GM12878 (cell line): ENCODE results near the gene PLEK2. TPM values are rescaled to one million over a fixed set of nuclear protein-coding genes. Genes with fewer than 3 reads are reported as not detected.
A peak's percentile ranks its signal among the peaks of the same experiment; 100 is the strongest.

ENCODE experiments used
- ATF7 ChIP-seq: fragments of 450-650 bp; IDR thresholded peaks from 2 replicates; pipeline ENCODE4 v1.6.1; 2016; ENCODE audit warnings: low read depth, mild to moderate bottlenecking
- BHLHE40 ChIP-seq, 2 experiments: fragments of 450-650 bp in 1 of 2; IDR thresholded peaks; 2 replicates each; pipeline ENCODE4 v1.6.1; 2011 to 2017; ENCODE audit warnings: low read depth in 2 of 2, borderline replicate concordance in 1 of 2, improper control_type of control experiment in 1 of 2, low read length in 1 of 2, mild to moderate bottlenecking in 1 of 2
- CBFB ChIP-seq: IDR thresholded peaks from 2 replicates; pipeline ENCODE4 v1.6.1; 2016; ENCODE audit warnings: antibody characterized with exemption, low read depth
- CHD1 ChIP-seq: IDR thresholded peaks from 2 replicates; pipeline ENCODE4 v1.6.1; 2012; ENCODE audit warnings: low read depth, low read length, improper control_type of control experiment
- HCFC1 ChIP-seq: fragments of 150-350 bp; IDR thresholded peaks from 2 replicates; pipeline ENCODE4 v1.6.1; 2014; ENCODE audit warnings: low read length
- HDAC6 ChIP-seq: fragments of 200-600 bp; sonication (generic); IDR thresholded peaks from one replicate; pipeline ENCODE4 v1.8.0; 2017; ENCODE audit warnings: antibody characterized with exemption; ENCODE audit not compliant: unreplicated experiment
- IKZF2 ChIP-seq, 2 experiments: fragments of 450-650 bp; IDR thresholded peaks; 2 replicates each; pipeline ENCODE4 v1.6.1; 2017; ENCODE audit warnings: mild to moderate bottlenecking in 2 of 2, moderate library complexity in 2 of 2
- KAT2A ChIP-seq: conservative IDR thresholded peaks from 2 replicates; pipeline ENCODE4 v1.6.1; 2011; ENCODE audit warnings: low read depth, low read length; ENCODE audit not compliant: control insufficient read depth
- KDM1A ChIP-seq: fragments of 200-600 bp; sonication (generic); IDR thresholded peaks from 2 replicates; pipeline ENCODE4 v1.6.1; 2016; ENCODE audit warnings: borderline replicate concordance
- KLF5 ChIP-seq: fragments of 450-650 bp; IDR thresholded peaks from 2 replicates; pipeline ENCODE4 v1.6.1; 2014; ENCODE audit warnings: mild to moderate bottlenecking; ENCODE audit not compliant: partially characterized antibody
- MEF2B ChIP-seq: fragments of 450-650 bp; IDR thresholded peaks from 2 replicates; pipeline ENCODE4 v1.6.1; 2018; ENCODE audit warnings: mild to moderate bottlenecking, moderate library complexity; ENCODE audit not compliant: partially characterized antibody, poor library complexity, severe bottlenecking
- MXI1 ChIP-seq: fragments of 150-350 bp; IDR thresholded peaks from 2 replicates; pipeline ENCODE4 v1.6.1; 2011; ENCODE audit warnings: low read depth, mild to moderate bottlenecking, inconsistent platforms, low read length, improper control_type of control experiment
- NR2F1 ChIP-seq: fragments of 450-650 bp; conservative IDR thresholded peaks from 2 replicates; pipeline ENCODE4 v1.6.1; 2017; ENCODE audit warnings: mild to moderate bottlenecking
- RAD51 ChIP-seq: fragments of 450-650 bp; IDR thresholded peaks from 2 replicates; pipeline ENCODE4 v1.6.1; 2016; ENCODE audit warnings: moderate library complexity, mild to moderate bottlenecking, inconsistent platforms
- RBBP5 ChIP-seq: fragments of 200-600 bp; sonication (generic); conservative IDR thresholded peaks from 2 replicates; pipeline ENCODE4 v1.6.1; 2016
- SMAD1 ChIP-seq: fragments of 450-650 bp; IDR thresholded peaks from 2 replicates; pipeline ENCODE4 v1.6.1; 2018; ENCODE audit warnings: mild to moderate bottlenecking, low read depth; ENCODE audit not compliant: partially characterized antibody
- SMARCA5 ChIP-seq: fragments of 450-650 bp; IDR thresholded peaks from 2 replicates; pipeline ENCODE4 v1.6.1; 2017; ENCODE audit warnings: mild to moderate bottlenecking
- SPI1 ChIP-seq: IDR thresholded peaks from 2 replicates; pipeline ENCODE4 v1.6.1; 2011; ENCODE audit warnings: low read depth, mild to moderate bottlenecking, low read length, moderate library complexity, borderline replicate concordance; ENCODE audit not compliant: insufficient read depth
- SUZ12 ChIP-seq: fragments of 200-600 bp; sonication (generic); IDR thresholded peaks from one replicate; pipeline ENCODE4 v1.6.1; 2018; ENCODE audit warnings: antibody characterized with exemption, mild to moderate bottlenecking; ENCODE audit not compliant: unreplicated experiment
- TAF1 ChIP-seq: IDR thresholded peaks from 2 replicates; pipeline ENCODE4 v1.6.1; 2011; ENCODE audit warnings: mild to moderate bottlenecking, low read depth, low read length, borderline replicate concordance
- TARDBP ChIP-seq: IDR thresholded peaks from 2 replicates; pipeline ENCODE4 v1.6.1; 2016; ENCODE audit warnings: borderline replicate concordance
- polyA plus RNA-seq, 11 experiments: library from polyadenylated mRNA; depleted of rRNA in 4 of 11; unstranded in 6 of 11; stranded (reverse) in 5 of 11; fragments of >200 nt; fragmentation: Nextera tagmentation in 4 of 11; fragmentation: Illumina TruSeq in 1 of 11; extraction: Ambion mirVana in 4 of 11; extraction: Trizol in 1 of 11; gene quantifications; 1 replicate in 1 of 11; 2 replicates in 10 of 11; pipeline versions ENCODE4 v1.2.1 to v1.2.3, GENCODE V29; 2011 to 2016; ENCODE audit warnings: inconsistent platforms in 2 of 11, missing spikeins in 2 of 11, low read depth in 1 of 11
- total RNA-seq, 4 experiments: library from RNA; depleted of rRNA in 3 of 4; stranded (reverse); fragments of >200 nt in 3 of 4; fragmentation: Illumina TruSeq in 1 of 4; extraction: Trizol in 1 of 4; gene quantifications; 2 replicates each; pipeline versions ENCODE4 v1.2.1 to v1.2.3, GENCODE V29; 2013 to 2021
- TF ChIP-seq, protein P1 (sequence below): IDR thresholded peaks from 2 replicates; pipeline ENCODE4 v1.6.1; 2011; ENCODE audit warnings: low read depth, mild to moderate bottlenecking, low read length, moderate library complexity, borderline replicate concordance; ENCODE audit errors: extremely low read depth
- TF ChIP-seq, protein P2 (sequence below): fragments of 450-650 bp; IDR thresholded peaks from 2 replicates; pipeline ENCODE4 v1.6.1; 2017; ENCODE audit warnings: mild to moderate bottlenecking, low read depth, inconsistent platforms; ENCODE audit not compliant: poor library complexity, severe bottlenecking
- TF ChIP-seq, protein P3 (sequence below): fragments of 450-650 bp; formaldehyde crosslinking; IDR thresholded peaks from 2 replicates; pipeline ENCODE4 v1.5.0; 2022; ENCODE audit warnings: mild to moderate bottlenecking, missing genetic modification characterization
- TF ChIP-seq, protein P4 (sequence below): fragments of 450-650 bp; IDR thresholded peaks from 2 replicates; pipeline ENCODE4 v1.6.1; 2014; ENCODE audit warnings: mild to moderate bottlenecking

PLEK2 gene
- total and polyA plus RNA-seq, 10 of the 15 experiments (the other 5 are each of a cell fraction or from before 2014, with no cell fraction given) = 0.08 to 0.20 TPM; not detected in 8

DNA sequence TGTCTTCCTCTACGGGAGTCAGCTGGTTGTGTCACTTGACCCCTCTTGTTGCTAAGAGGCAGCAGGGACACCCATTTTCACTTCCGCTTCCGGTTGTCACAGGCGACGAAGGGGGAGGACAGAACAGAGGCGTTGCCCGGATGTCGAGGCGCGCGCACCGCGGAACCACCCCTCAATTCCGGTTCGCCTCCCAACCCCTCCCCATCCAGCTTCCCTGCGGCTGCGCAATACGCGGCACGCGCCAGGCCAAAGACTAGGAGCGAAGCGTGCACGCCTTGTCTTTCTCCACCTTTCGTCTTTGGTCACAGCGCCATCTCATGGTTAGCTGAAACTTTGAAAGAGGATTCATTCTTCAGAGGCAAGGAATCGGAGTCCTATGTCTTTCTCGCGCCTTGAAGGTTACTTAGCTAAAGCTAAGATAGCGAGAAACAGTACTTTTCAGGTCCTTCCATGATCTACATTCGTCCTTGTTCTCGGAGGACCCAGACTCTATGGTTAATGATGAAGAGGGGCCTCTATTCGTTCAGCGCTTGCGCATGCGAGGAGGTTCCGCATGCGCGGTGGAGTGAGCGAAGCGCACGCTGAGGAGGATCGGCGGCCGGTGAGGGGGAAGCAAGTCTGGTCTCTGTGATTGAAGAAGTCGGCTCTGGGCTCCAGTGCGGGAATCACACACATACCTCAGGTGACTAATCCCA, 52.0 kb downstream of the PLEK2 start, which contains the start of the genes ATP6V1D and EIF2S1 (continued):
- TF ChIP-seq, protein P1, sequence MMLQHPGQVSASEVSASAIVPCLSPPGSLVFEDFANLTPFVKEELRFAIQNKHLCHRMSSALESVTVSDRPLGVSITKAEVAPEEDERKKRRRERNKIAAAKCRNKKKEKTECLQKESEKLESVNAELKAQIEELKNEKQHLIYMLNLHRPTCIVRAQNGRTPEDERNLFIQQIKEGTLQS = peak; percentile 54; the same call in 1 of the 2 replicates
- TF ChIP-seq TAF1 = peak; percentile 85
- peak; percentile 91 for TF ChIP-seq NR2F1
- TF ChIP-seq SMAD1 = no peak
- peak; percentile 46 for TF ChIP-seq HCFC1
- no peak for TF ChIP-seq RBBP5
- TF ChIP-seq, protein P2, sequence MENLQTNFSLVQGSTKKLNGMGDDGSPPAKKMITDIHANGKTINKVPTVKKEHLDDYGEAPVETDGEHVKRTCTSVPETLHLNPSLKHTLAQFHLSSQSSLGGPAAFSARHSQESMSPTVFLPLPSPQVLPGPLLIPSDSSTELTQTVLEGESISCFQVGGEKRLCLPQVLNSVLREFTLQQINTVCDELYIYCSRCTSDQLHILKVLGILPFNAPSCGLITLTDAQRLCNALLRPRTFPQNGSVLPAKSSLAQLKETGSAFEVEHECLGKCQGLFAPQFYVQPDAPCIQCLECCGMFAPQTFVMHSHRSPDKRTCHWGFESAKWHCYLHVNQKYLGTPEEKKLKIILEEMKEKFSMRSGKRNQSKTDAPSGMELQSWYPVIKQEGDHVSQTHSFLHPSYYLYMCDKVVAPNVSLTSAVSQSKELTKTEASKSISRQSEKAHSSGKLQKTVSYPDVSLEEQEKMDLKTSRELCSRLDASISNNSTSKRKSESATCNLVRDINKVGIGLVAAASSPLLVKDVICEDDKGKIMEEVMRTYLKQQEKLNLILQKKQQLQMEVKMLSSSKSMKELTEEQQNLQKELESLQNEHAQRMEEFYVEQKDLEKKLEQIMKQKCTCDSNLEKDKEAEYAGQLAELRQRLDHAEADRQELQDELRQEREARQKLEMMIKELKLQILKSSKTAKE = peak; percentile 80
- TF ChIP-seq, protein P3, sequence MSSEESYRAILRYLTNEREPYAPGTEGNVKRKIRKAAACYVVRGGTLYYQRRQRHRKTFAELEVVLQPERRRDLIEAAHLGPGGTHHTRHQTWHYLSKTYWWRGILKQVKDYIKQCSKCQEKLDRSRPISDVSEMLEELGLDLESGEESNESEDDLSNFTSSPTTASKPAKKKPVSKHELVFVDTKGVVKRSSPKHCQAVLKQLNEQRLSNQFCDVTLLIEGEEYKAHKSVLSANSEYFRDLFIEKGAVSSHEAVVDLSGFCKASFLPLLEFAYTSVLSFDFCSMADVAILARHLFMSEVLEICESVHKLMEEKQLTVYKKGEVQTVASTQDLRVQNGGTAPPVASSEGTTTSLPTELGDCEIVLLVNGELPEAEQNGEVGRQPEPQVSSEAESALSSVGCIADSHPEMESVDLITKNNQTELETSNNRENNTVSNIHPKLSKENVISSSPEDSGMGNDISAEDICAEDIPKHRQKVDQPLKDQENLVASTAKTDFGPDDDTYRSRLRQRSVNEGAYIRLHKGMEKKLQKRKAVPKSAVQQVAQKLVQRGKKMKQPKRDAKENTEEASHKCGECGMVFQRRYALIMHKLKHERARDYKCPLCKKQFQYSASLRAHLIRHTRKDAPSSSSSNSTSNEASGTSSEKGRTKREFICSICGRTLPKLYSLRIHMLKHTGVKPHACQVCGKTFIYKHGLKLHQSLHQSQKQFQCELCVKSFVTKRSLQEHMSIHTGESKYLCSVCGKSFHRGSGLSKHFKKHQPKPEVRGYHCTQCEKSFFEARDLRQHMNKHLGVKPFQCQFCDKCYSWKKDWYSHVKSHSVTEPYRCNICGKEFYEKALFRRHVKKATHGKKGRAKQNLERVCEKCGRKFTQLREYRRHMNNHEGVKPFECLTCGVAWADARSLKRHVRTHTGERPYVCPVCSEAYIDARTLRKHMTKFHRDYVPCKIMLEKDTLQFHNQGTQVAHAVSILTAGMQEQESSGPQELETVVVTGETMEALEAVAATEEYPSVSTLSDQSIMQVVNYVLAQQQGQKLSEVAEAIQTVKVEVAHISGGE (CRISPR knock-in tag) = no peak
- TF ChIP-seq IKZF2 (IDR thresholded peaks at IDR 0.05) = peak in 1 of 2 experiments; percentile 4; a peak in 1 of 4 replicates
- TF ChIP-seq SPI1 = peak; percentile 87
- TF ChIP-seq, protein P4, sequence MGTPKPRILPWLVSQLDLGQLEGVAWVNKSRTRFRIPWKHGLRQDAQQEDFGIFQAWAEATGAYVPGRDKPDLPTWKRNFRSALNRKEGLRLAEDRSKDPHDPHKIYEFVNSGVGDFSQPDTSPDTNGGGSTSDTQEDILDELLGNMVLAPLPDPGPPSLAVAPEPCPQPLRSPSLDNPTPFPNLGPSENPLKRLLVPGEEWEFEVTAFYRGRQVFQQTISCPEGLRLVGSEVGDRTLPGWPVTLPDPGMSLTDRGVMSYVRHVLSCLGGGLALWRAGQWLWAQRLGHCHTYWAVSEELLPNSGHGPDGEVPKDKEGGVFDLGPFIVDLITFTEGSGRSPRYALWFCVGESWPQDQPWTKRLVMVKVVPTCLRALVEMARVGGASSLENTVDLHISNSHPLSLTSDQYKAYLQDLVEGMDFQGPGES = no peak
- peak; percentile 78; the same call in 1 of the 2 replicates for TF ChIP-seq SMARCA5
- no peak for TF ChIP-seq SUZ12
- TF ChIP-seq HDAC6 = no peak
- TF ChIP-seq BHLHE40 (IDR thresholded peaks at IDR 0.05; ENCODE audit: borderline replicate concordance in 1 of 2, low read depth in 2 of 2, low read length in 1 of 2) = peak; percentile 98 to 99
- no peak for TF ChIP-seq KAT2A
- TF ChIP-seq MEF2B = peak; percentile 5
- TF ChIP-seq RAD51 = peak; percentile 98
- peak; percentile 93 for TF ChIP-seq MXI1
- TF ChIP-seq KDM1A = no peak
- peak; percentile 80 for TF ChIP-seq KLF5
- no peak for TF ChIP-seq TARDBP
- TF ChIP-seq CHD1 = no peak
- TF ChIP-seq CBFB = peak; percentile 70; the same call in 1 of the 2 replicates
- TF ChIP-seq ATF7 = peak; percentile 67
